Left colon (tissue), 2 donors: ENCODE measurements around the gene SUCLG2. TPM values are rescaled to one million over a fixed set of nuclear protein-coding genes. Genes with fewer than 3 reads are reported as not detected.

Source experiments
- ATAC-seq: fragments of 200-7000 bp; cut with Tn5 transposase; one replicate; pipeline ENCODE4 v1.9.1; 2020; ENCODE audit warnings: mild to moderate bottlenecking, moderate library complexity
- DNase-seq, 2 donors: peaks; one replicate each; pipeline ENCODE4 v3.0.0-alpha.2; 2020
- intact Hi-C, 2 donors: fragments of 100-400 bp; cut with DNase I in 1 of 2; cut with micrococcal nuclease in 1 of 2; formaldehyde crosslinking; loops; one replicate each; pipeline versions ENCODE4 v1.11.2 to v1.14.0; 2022; cut with DNase I, micrococcal nuclease
- total RNA-seq, 2 donors: library from RNA; stranded (reverse); fragmentation: NEBNext Ultra II Directional; extraction: Animal tissue kit (Norgen Biotek cat#: 25700); gene quantifications; one replicate each; pipeline ENCODE4 v1.2.1, GENCODE V29; 2021
- donor health status: DM: no; HTN: no; CAD: no.
- donor health status: DM: yes; HTN: yes; CAD: no.

SUCLG2 gene
- total RNA-seq, 2 donors from 2014 or later = 210 to 246 TPM

DNA sequence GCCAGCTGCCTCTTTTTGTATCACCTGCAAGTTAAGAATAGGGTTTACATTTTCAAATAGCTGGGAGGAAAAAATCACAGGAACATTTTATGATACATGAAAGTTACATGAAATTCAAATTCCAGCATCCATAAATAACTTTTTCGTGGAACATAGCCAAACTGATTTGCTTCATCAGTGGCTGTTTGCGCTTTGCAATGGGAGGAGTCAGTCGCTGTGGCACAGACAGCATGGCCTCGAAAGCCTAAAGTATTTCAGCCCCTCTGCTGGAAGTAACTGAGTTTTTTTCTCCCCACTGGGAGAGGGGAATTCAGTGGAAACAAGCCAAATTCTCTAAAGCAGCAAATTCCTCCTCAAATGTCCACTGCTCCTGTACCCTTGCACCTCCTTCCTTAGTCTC is 271.9 kb downstream of the SUCLG2 start:
- ATAC-seq = no peak
- intact Hi-C loops = no loop called here
- DNase-seq = no peak

DNA sequence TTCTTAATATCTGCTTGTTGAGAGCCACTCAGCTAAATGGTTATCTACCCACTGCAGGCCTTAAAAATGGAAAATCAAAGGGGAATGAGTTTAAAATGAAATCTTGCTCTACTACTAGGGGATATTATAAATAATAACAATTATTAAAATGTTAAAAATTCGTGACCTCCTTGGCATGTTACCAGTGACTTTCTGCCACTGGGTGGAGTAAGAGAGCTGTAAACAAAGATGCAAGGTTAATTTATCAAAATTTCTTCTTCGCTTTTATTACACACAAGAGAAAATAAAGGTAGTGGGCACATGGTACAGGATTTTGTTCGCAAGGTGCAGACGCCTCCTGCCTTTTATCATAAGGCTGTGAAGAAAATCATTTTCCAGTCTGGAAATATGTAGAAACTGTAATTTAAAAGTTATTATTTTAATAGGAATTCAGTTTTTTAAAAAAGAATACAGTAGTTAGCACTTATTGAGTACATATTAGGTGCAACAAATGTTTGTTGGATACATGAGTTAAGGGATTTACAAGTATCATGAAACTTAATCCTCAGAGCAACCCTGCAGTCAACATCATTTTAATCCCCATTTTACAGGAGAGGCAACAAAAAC is 272.6 kb downstream of the SUCLG2 start:
- no peak for DNase-seq
- intact Hi-C loops = no loop called here
- no peak for ATAC-seq

DNA sequence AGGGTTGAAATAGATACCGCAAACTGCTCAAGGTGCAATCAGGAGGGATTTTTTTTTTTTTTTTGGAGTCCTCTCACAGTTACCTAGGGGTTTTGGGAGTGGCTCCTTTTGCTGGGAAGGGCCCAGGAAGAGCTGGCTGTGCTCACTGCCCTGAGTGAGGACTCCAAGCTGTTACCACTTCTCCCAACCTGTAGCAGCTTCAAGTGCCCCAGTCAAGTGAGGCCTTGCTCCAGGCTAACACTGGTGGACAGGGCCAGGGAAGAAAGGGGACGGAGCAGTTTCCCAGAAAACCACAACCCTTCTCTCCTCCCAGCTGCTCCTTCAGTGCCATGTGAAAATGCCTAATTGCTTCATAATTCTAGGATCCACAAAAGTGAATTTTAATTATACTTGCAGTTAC is 274.3 kb downstream of the SUCLG2 start:
- intact Hi-C loops = no loop called here
- DNase-seq = no peak
- ATAC-seq = no peak

DNA sequence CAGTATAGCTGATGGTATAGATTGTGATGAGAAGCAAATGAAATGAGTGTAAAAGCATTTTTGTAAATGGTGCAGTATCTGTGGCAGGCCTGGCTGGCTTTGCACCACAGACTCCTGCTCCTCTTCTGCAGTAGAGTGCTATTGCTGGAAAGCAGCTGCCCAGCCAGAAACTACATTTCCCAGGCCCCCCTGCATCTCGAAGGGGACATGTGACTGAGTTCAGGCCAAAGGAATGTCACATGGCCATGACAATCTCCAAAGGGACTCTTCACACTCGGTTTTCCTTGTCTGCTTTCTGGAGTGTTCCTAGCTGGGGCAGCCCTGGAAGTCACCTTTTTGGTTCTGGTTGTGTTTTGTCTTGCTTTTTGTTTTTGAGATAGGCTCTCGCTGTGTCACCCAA is 277.1 kb downstream of the SUCLG2 start:
- ATAC-seq = no peak
- DNase-seq = no peak
- intact Hi-C loops = loop anchor here in 1 of 2 donors (10.0 kb wide), 1 partner anchor 1508 kb away; no protein-coding TSS in a partner anchor

DNA sequence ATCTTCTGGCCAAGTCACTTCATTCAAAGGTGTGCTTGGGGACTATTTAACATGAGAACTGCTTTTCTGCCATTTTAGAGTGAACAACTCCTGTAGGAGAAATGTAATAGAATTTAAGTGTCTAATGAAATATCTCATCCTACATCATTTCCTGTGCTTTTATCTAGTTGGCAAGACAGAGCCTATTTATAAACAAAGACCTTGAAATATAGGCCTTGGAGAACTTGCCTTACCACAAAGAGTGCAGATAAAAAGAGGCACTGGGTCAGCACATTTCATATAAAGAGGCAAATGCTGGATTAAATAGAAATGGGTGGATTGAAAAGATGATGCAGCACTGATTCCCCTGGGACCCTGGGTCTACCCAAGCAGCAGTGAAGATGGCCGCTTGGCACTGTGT is 278.0 kb downstream of the SUCLG2 start:
- ATAC-seq = no peak
- intact Hi-C loops = loop anchor here in 1 of 2 donors (10.0 kb wide), 1 partner anchor 1508 kb away; no protein-coding TSS in a partner anchor
- DNase-seq = no peak

DNA sequence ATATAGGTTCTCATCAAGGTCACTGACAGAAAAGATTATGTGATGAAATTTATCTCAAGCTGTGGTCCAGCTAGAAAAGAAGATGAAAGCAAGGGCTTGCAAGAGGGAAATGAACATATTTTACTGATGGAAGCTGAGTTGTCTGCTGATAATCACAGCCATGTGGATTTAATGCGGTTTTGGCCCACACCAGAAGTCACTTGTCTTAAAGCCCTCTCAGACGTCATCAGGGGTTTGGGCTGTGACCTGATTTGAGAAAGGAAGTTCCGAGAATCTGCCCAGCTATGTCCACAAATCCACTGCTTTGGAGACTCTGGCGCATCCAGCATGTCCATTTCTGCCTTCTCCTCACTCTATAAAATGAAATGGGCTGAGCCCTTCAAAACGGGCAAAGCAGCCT is 278.4 kb downstream of the SUCLG2 start:
- DNase-seq (no peak), ATAC-seq (no peak)
- intact Hi-C loops = loop anchor here in 1 of 2 donors (10.0 kb wide), 1 partner anchor 1509 kb away; no protein-coding TSS in a partner anchor

DNA sequence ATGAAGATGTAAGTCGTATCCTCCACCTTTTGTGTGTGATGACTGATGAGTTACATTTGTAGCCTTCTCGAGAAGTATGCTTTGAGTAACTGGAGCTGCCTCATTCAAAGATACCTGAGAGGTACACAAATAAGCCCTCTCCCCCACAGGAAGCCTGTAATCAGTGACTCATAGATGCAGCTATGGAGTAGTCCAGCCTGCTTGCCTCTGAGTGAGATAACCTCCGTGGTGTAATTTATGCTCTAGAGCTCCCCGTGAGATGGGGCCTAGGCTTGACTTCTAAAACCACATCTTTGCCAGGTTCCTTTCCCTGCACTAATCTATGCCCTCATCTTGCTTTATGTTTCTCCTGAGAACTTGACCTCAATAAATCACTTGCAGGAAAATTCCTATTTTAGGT is 291.7 kb downstream of the SUCLG2 start:
- intact Hi-C loops = no loop called here
- ATAC-seq (no peak), DNase-seq (no peak)

DNA sequence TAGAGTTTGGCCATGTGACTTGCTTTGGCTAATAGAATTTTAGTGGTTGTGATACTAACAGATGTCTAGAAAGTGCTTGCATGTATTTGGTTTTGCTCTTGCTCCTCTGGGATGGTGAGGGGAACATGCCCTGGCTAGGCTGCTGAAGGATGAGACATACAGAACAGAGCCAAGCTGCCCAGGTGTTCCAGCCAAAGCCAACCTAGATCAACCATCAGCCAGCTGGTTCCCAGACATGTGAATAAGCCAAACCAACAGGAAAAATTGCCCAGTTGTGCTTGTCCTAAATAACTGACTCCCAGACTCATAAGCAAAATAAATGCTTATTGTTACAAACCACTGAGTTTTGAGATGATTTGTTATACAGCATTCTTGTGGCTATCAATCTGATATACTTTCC is 292.6 kb downstream of the SUCLG2 start:
- intact Hi-C loops = no loop called here
- ATAC-seq = no peak
- no peak for DNase-seq

DNA sequence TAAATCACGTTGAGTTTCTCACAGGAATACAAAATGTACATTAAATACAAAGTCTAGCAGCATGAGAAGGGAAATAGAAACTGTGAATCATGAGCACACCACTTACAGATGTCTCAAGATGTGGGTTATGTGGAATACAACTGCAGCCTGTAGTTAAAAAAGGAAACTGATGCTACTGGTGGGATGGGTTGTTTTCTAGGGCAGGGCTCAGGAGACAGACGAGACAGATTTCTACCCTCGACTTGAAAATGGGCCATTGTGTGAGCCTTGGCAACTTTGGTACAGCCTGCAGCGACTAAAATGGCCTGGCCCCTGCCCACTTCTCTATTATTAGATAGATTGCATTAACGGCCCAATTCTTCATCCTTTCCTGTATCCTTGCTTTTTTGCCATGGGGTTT is 293.1 kb downstream of the SUCLG2 start:
- ATAC-seq (no peak), DNase-seq (no peak)
- intact Hi-C loops = no loop called here

DNA sequence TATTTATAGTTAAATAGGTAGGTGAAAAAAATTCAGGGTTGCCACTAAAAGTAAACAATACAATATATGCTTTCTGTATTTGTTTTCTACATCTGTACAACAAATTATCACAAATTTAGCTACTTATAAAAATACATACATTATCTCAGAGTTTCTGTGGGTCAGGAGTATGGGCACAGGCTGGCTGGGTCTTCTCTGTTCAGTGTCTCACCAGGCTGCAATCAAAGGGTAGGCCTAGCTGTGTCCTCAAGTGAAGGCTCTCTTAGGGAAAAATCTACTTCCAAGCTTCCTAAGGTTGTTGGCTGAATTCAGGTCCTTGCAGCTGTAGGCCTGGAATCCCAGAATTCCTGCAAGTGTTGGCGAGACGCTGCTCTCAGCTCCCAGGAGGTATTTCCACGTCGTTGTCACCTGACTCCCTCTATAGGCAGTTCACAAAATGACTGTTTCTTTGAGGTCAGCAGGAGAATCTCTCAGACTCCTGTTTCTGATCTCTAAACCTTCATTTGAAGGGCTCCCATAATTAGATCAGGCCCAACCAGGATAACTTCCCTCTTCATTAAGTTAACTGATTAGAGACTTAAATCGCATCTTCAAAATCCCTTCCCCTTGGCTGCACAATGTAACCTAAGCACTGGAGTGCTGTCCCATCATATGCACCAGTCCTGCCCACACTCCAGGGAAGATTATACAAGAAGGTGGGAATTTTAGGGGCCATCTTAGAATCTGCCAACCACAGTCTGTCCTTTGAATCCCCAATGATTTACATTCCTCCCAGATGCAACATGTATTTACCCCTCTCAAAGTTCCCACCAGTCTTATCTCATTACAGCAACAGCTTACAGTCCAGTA is 296.6 kb downstream of the SUCLG2 start:
- intact Hi-C loops = no loop called here
- DNase-seq (peak in 1 of 2 donors; percentile 9), ATAC-seq (peak; percentile 71)

DNA sequence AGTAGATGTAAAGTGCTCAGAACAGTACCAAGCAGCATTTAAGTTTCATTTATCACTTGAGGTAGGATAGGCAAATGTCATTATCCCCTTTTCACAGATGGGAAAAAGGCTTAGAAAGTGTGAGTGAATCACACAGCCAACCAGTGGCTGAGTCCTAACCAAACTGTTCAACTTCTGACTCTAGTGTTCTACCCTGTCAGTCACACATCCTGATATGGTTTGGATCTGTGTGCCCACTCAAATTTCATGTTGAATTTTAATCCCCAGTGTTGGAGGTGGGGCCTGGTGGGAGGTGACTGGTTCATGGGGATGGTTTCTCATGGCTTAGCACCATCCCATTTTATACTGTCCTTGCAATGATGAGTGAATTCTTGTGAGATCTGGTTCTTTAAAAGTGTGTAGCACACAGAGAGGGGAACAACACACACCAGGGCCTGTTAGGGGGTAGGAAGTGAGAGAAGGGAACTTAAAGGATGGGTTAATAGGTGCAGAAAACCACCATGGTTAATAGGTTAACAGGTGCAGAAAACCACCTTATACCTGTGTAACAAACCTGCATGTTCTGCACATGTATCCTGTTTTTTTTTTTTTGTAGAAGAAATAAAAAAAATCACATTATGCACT is 304.7 kb downstream of the SUCLG2 start:
- no peak for DNase-seq
- intact Hi-C loops = no loop called here
- ATAC-seq = no peak

DNA sequence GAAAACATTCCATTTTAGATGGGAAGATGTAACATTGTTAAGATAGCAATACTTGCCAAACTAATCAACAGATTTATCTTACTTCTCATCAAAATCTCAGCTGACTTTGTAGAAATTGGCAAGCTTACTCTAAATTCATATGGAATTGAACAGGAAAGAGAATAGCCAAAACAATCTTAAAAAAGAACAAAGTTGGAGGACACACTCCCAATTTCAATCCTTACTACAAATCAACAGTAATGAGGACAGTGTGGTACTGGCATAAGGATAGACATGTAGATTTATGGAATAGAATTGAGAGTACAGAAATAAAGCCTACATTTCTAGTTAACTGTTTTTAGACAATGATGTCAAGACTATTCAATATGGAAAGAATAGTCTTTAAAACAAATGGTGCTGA is 308.3 kb downstream of the SUCLG2 start:
- ATAC-seq = no peak
- intact Hi-C loops = no loop called here
- DNase-seq = no peak

DNA sequence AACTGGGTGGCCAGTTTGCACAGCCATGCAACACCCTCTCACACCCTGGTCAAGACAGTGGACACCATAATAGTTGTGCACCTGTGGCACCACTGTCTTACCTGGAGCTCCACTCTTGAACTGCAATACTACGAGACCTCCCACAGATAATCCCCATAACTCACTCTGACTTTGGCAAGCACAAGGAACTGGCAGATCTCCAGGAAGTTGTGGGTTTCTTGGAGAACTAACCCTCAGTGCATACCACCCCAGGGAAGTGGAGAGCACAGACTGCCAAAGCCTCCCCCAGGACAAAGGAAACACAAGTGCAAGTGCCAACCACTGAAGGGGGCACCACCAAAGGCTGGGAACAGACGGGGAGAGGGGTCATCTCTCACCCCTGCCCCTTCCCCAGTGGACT is 318.6 kb downstream of the SUCLG2 start:
- DNase-seq (no peak), ATAC-seq (no peak)
- intact Hi-C loops = no loop called here

DNA sequence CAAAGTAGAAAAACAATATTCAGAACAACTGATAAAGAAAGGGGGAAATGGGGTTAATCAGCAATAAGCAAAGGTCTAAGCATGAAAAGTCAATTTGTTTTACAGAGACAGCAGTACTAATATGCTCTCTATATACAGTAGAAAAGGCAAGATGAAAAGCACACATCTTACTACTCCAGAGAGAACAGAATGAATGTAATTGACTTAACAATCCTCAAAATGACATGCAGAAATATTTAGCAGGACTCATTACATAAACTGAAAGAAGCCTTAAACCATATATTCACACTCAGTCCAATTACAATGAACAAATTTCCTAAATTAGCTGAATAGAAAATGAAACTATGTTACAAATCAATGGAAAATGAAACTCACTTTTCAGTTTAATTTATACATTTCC is 319.8 kb downstream of the SUCLG2 start:
- no peak for ATAC-seq
- intact Hi-C loops = no loop called here
- no peak for DNase-seq

DNA sequence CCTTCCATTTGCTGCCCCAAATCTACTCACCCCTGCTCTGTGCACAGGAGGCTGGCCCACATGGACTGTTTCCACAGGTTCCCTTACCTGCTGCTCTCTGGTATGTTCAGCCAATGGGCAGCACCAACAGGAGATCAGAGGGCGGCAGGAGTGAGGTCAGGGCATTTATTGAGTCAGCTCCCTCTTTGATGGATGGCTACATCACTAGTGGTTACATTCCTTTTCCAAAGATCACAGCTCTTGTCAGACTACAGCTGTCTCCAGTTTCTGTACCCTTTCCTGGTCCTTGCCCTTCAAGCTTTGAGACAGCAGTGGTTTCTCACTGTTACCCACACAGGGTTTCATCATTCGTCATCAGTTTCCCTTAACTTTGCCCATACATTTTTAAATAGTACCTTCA is 325.1 kb downstream of the SUCLG2 start:
- ATAC-seq = no peak
- intact Hi-C loops = no loop called here

DNA sequence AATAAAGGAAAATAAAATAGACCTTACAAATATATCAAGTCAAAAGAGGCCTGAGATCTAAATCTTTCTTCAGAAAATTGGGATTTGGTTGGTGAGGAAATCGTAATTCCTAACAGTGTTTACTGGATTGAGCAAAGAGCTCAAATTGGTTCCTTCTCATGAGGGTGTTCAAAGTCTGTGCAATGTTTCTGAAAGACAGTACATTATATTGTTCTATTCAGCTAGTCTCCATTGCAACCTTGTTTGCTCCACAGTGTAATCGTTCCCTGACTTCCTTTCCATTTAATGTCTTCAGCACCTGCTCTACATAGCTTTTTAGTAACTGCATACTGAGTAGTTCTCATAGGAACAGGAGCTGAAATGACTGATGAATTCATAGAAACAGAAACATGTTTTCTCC is 326.8 kb downstream of the SUCLG2 start:
- ATAC-seq = no peak
- intact Hi-C loops = no loop called here
- DNase-seq = no peak

More for the DNA sequence above, 325.1 kb downstream of the SUCLG2 start:
- no peak for DNase-seq

DNA sequence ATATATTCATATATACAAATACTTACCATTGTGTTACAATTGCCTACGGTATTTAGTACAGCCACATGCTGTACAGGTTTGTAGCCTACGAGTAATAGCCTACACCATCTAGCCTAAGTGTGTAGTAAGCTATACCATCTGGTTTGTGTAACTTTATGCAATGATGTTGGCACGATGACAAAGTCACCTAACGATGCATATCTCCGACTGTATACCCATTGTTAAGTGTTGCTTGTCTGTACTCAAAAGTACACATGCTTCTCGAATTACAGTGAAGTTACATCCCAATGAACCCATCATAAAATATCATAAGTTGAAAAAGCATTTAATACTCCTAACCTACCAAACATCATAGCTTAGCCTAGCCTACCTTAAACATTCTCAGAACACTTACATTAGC is 329.2 kb downstream of the SUCLG2 start:
- DNase-seq (no peak), ATAC-seq (peak; percentile 39)
- intact Hi-C loops = no loop called here
